Amygdala (tissue), 56 donors: ENCODE results near the gene ZFP82.

Experiments used
- DNase-seq, 56 donors: peaks; one replicate each; lab custom pipeline; 2025; lab: John Stamatoyannopoulos, UW

ZFP82 gene

DNA sequence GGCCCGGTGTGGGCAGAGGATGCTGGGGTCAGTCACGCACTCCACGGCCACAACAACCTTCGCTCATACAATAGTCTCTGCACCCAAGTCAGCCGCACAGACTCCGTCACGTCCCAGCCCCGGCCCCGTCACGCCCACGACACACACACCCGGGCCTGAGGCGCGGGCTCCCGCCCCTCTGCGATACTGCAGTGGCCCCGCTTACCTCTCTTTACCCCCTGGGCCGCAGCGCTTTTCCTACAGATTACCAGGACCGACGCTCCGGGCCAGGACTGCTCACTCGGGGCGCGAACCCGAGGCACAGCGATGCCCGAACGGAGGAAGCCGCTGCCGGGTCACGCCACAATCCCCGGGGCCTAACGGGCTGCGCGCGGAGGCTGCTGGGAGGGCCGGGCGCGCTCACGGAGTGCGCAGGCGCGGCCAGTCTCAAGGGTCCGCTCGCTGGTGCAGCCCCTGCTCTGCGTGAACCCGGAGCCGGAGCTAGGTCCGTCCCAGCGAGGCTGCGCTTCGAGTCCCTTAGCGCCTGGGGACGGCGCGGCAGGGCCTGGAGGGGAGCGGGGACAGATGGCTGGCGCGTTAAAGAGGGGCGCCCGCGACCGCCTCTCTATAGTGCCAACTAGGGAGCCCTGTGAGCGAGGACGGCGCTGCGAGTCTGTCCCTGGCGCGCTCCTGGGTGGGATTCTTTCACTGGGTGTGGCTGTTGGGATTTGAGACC lies at the start of gene ZFP82:
Gene ZFP82, minus strand, starts transcription at position 358 of the 715 bp plus-strand sequence. CDS start 8,855 bp downstream, outside the sequence.
- peak in 55 of 56 donors; percentile 18 to 88 (median 66) for DNase-seq

DNA sequence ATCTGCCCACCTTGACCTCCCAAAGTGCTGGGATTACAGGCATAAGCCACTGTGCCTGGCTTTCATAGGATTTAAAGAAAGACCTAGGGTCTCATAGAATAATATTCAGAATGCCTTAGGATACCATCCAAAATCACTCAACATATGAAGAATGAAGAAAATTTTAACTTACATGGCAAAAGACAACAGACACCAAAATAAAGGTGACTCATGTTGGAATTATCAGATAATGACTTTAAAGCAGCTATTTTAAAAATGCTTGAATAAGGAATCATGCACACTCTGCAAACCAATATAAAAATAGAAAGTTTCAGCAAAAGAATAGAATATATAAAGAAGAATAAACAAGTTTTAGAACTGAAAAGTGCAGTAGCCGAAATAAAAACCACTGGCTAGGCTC lies 41.6 kb upstream of the ZFP82 start:
- no peak for DNase-seq

DNA sequence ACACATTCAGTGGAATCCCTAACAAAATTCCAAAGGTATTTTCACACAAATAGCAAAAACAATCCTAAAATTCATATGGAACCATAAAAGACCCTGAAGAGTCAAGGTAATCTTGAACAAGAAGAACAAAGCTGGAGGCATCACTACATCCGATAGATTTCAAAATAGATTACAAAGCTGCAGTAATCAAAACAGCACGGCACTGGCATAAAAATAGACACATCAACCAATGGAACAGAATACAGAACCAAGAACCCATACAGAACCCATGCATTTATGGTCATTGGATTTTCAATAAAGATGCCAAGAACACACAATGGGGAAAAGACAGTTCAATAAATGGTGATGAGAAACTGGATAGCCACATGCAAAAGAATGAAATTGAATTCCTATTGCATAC lies 38.4 kb upstream of the ZFP82 start:
- no peak for DNase-seq

DNA sequence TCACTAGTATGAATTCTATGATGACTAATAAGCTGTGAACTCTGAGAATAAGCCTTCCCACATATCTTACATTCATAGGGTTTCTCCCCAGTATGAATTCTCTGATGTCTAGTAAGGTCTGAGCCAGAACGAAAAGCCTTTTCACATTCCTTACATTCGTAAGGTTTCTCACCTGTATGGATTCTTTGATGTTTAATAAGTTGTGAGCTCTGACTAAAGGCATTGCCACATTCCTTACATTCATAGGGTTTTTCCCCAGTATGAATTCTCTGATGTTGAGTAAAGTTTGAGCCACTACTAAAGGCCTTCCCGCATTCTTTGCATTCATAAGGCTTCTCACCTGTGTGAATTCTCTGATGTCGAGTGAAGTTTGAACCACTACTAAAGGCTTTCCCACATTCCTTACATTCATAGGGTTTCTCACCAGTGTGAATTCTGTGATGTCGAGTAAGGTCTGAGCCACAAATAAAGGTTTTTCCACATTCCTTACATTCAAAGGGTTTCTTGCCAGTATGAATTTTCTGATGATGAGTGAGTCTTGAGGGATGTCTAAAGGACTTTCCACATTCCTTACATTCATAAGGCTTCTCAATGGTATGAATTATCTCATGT lies 30.7 kb upstream of the ZFP82 start:
- no peak for DNase-seq

DNA sequence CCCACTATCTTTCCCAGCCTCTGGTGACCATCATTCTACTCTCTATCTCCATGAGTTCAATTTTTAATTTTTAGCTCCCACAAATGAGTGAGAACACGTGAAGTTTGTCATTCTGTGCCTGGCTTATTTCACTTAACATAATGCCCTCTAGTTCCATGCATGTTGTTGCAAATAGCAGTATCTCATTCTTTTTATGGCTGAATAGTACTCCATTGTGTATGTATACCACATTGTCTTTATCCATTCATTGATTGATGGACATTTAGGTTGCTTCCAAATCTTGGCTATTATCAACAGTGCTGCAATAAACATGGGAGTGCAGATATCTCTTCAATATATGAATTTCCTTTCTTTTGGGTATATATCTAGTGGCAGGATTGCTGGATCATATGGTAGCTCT lies 22.9 kb upstream of the ZFP82 start:
- no peak for DNase-seq

DNA sequence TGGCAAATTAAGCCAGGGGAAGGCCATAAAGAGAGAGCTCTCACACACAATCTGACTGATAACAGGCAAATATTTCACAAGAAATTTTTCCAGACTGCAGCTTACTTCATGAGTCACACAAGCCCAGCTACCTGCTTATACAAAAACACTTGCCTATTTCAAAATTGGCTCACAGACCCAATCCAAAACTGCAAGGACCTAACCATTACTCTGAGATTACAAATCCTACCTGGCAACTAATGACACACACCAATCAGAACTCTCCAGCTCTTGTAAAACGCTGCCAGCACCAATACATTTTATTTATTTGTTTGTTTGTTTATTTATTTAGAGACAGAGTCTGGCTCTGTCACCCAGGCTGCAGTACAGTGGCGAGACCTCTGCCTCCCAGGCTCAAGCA lies 18.1 kb upstream of the ZFP82 start:
- DNase-seq: no peak

DNA sequence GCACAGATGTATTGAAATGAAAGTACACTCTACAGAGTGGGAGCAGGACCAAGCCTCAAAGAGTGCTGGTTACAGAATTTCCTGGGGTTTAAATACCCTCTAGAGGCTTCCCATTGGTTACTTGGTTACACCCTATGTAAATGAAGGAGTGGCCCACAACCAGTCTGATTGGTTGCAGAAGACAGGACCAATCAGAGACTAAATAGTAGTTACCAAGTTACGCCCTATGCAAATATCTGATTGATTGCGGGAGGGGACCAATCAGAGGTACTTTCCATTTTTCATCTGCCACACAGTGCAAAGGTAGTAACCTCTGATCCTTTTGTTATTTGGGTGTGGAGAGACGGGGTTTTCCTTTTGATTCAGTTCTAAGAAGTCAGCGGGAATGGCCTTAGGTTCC lies 5.5 kb upstream of the ZFP82 start:
- no peak for DNase-seq

DNA sequence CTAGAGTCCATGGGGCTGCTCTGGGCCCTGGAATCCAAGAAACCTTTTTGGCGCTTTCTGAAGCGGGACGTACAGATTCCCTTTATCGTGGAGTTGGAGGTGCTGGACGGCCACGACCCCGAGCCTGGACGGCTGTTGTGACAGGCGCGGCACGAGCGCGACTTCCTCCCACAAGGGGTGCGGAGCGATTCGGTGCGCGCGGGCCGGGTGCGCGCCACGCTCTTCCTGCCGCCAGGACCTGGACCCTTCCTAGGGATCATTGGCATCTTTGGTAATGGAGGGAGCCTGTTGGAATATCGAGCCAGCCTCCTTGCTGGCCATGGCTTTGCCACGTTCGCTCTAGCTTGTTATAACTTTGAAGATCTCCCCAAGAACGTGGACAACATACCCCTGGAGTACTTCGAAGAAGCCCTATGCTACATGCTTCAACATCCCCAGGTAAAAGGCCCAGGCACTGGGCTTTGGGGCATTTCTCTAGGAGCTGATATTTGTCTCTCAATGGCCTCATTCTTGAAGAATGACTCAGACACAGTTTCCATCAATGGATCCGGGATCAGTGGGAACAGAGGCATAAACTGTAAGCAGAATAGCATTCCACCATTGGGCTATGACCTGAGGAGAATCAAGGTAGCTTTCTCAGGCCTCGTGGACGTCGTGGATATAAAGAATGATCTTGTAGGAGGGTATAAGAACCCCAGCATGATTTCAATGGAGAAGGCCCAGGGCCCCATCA lies 3.5 kb upstream of the ZFP82 start:
- DNase-seq: peak in 3 of 56 donors; percentile 7 to 34 (median 18)

DNA sequence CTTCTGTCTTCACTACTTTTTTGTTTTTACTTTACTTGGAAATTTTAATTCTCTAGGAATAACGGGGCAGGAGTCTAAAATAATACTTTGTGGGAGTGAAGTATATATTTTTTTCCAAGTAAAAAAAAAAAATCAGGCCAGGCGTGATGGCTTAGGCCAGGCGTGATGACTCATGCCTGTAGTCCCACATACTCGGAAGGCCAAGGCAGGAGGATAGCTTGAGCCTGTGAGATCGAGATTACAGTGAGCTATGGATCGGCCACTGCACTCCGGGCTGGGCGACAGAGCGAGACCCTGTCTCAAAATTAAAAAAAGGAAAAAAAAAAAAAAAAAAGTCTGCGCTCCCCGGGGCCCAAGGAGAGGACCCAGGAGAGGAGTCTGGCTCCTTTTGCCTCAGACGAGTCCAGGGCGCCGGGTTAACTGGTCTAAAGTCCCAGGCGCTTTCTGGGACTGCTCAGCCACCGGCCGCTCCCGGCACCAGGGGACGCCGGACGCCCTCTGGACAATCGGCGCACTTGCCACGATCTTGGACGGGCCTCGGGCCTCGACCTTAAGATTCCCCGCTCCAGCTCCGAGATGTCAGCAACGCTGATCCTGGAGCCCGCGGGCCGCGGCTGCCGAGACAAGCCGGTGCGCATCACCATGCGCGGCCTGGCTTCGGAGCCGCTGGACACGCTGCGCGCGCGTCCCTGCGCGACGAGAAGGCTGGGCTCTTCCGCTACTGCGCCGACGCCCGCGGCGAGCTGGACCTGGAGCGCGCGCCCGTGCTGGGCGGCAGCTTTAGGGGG lies 2.7 kb upstream of the ZFP82 start:
- DNase-seq: peak in 14 of 56 donors; percentile 9 to 56 (median 18)

DNA sequence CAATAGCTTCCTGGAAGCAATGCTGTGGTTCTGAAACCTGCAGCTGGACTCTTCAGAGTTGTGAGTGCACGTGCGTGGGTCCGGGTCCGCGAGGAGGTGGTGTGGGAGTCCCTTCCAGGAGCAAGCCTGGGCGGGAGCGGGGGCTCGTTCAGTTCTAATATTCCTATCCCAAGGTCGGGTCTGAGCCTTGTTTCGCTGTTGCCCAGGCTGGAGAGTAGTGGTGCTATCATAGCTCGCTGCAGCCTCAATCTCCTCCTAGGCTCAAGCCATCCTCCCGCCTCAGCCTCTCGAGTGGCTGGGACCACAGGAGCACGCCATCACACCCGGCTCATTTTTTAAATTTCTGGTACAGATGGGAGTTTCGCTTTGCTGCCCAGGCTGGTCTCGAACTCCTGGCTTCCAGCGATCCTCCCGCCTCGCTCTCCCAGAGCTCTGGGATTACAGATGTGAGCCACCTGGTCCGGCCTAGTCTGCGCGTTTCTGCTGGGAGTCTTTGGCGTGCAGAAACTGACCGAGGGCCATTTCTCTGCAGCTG lies 625 bp downstream of the ZFP82 start:
- peak in 7 of 56 donors; percentile 10 to 63 (median 36) for DNase-seq

DNA sequence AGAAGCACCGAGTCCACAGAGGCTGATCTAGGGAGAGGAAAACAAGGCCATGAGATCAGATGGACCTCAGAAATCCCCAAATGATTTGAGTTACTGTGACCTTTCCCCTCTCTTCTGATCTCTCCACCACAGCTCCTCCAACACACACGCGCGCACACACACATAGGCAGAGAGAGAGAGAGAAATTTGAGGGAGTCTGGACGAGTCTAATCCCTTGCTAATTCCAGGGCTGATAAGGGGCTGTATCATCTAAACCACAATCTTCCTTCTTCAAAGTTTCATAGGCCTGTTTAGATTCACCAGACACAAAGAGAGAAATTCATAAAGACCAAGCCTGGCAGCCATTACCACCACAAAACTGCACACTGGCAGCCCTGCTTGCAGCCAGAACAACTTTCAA lies 8.6 kb downstream of the ZFP82 start:
- no peak for DNase-seq

DNA sequence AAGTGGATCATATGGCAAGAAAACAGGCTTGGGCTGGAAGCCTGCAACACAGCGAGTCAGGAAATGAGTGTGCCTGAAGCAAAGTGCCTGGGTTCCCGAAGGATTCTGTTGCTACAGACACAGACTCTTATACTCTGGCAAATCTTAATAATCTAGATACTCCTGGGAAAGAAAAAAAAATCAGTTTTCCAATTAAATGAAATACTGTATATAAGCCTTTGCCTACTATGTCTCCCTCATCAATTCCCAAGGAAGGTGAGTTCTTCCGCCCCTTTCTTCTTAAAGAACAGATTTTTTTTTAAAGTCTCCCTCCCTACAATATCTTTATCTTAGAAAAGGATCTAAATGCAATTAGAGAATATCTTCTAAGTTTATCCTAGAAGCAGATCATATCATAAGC lies 10.3 kb downstream of the ZFP82 start:
- DNase-seq: no peak

DNA sequence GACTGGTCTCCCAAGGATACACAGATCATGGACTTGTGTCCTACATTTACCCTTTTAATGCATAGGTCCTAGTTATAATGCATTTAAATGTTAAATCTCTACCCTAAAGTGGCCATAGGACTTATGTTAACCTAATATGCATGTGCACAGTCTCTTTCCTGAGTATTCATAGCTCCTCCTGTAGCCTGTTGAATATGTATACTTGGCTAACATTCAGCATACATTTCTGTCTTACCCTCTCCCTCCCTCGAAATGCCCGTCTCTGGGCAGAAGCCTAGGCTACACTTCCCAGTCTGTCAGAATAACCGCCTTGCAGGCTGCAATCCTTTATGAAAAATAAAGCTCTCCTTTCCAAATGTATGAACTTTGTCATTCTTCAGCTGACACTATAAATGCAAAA lies 13.9 kb downstream of the ZFP82 start:
- DNase-seq: no peak

DNA sequence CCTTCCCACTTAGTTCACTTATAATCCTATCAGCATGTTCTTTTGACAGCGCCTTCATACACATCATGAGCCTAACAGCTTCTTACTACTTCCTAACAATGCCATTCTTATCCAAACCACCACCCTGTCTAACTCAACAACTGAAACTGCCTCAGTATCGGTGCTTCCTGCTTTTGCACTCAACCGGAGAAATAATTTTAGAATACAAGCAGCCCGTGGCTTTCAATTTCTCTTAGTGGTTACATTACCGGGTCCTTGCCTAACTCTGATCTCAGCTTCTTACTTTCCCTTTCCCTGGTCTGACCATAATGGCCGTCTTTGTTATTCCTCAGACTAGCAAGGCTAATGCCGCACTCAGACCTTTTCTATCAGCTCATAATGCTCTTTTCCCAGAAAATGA lies 17.0 kb downstream of the ZFP82 start:
- DNase-seq: no peak

DNA sequence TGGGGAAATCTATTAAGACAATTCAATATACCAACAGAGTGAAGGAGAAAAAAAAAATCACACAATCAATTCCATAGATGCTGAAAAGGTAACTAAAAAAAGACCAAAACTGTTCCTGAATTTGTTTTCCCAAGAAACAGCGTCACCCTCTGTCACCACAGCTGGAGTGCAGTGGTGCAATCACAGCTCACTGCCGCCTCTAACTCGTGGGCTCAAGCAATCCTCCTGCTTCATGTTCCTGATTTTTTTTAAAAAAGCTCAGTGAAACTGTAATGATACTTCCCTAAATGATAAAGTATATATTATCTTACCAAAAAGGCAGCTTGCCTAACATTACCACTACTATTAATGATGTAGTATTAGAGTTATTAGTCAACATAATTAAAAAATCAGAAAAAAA lies 19.9 kb downstream of the ZFP82 start:
- no peak for DNase-seq

DNA sequence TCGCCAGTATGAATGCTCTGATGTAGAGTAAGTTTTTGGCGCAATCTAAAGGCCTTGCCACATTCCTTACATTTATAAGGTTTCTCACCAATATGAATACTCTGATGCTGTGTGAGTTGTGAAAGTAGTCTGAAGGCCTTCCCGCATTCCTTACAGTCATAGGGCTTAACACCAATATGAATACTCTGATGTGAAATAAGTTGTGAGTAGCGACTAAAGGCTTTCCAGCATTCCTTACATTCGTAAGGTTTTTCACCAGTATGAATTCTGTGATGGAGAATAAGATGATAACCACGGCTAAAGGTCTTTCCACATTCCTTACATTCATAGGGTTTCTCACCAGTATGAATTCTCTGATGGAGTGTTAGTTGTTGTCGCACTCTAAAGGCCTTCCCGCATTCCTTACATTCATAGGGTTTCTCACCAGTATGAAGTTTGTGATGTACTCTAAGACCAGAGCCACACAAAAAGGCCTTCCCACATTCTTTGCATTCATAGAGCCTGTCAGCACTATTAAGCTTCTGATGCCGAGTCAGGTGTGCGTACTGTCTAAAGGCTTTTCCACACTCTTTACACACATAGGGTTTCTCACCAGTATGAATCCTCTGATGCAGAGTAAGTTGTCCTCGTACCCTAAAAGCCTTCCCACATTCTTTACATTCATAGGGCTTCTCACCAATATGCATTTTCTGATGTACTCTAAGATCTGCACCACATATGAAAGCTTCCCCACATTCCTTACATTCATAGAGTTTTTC lies 25.3 kb downstream of the ZFP82 start:
- no peak for DNase-seq

DNA sequence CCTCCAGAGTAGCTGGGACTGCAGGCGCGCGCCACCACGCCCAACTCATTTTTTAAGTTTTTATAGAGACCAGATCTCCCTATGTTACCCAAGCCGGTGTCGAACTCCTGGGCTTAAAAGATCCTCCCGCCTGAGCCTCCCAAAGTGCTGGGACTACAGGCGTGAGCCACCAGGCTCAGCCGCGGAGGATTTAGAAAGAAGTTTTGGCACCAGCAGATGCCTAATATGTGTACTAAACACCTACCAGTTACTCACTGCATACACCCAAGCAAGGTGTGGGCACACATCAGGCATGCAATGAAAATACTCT lies 39.0 kb downstream of the ZFP82 start:
- DNase-seq: peak in 2 of 56 donors; percentile 21 to 25

DNA sequence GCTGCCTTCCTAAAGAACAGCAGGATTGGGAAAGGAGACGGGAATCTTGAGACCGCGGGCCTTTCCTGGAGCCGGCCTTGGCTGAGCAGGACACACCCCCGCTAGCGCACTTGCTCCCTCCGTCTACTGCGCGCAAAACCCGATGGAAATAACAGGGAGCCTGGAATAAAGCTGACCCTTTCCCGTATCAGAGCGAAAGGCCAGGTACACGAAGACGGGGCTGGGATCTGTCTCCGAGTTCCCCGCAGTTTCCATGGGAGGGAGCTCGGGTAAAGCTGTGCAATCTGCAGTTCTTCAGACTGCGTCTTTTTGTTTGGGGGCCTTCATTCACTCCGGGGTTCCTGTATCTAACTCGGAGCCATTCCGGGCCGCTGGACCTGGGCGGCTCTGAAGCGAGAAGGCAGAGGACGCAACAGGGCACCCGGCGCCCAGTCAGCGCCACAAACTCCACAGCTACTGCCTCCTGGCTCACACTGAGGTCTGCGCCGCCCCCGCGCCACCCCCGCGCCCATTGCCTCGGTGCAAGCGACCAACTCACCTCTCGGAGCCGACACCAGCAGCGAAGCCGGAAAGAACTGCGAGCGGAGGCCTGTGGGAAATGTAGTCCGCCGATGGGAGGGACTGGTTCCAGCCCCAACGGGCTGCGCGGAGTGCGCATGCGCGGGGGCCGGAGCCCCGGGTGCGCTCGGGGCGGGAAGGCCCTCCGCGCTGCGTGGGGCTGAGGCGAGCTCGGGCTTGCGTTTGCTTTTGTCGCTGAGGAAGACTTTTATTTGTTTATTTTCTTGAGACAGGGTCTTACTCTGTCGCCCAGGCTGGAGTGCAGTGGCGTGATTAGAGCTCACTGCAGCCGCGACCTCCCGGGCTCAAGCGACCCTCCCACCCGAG lies 39.6 kb downstream of the ZFP82 start, which contains the start of gene ZFP14:
Gene ZFP14, minus strand, starts transcription at position 577 of the 885 bp plus-strand sequence. CDS start 11,309 bp downstream, outside the sequence.
- DNase-seq: peak; percentile 39 to 95 (median 89)
